Liver (tissue), 9 donors: ENCODE results near the gene CAV2. TPM values are rescaled to one million over a fixed set of nuclear protein-coding genes. Genes with fewer than 3 reads are reported as not detected.

ENCODE experiments used
- DNase-seq: peaks from one replicate; pipeline ENCODE4 v3.0.0-alpha.2; 2017; ENCODE audit warnings: low spot score
- H3K27ac ChIP-seq, 2 donors: one replicate each; pipeline ENCODE4 v1.7.0; 2013; ENCODE audit warnings: inconsistent platforms in 2 of 2, low read length in 2 of 2, control low read depth in 1 of 2, low read depth in 1 of 2, mild to moderate bottlenecking in 1 of 2
- H3K27me3 ChIP-seq, 4 donors: one replicate each; pipeline versions ENCODE4 v1.6.1 to v1.7.0; 2013; ENCODE audit warnings: low read length in 3 of 4, inconsistent platforms in 1 of 4, mild to moderate bottlenecking in 1 of 4, moderate library complexity in 1 of 4; ENCODE audit not compliant: control insufficient read depth in 4 of 4, insufficient read depth in 4 of 4
- H3K36me3 ChIP-seq, 4 donors: one replicate each; pipeline versions ENCODE4 v1.6.1 to v1.7.0; 2013; ENCODE audit warnings: low read length in 3 of 4, mild to moderate bottlenecking in 3 of 4, low read depth in 1 of 4, moderate library complexity in 1 of 4; ENCODE audit not compliant: control insufficient read depth in 4 of 4, insufficient read depth in 3 of 4
- H3K4me1 ChIP-seq, 4 donors: one replicate each; pipeline versions ENCODE4 v1.6.1 to v1.7.0; 2013; ENCODE audit warnings: low read length in 3 of 4, mild to moderate bottlenecking in 3 of 4, moderate library complexity in 1 of 4; ENCODE audit not compliant: control insufficient read depth in 4 of 4, insufficient read depth in 4 of 4
- H3K4me3 ChIP-seq, 3 donors: one replicate each; pipeline versions ENCODE4 v1.6.1 to v1.7.0; 2013; ENCODE audit warnings: low read length in 3 of 3, control low read depth in 1 of 3, low read depth in 1 of 3, mild to moderate bottlenecking in 1 of 3
- H3K9ac ChIP-seq, 2 donors: one replicate each; pipeline ENCODE4 v1.7.0; 2013; ENCODE audit warnings: low read length in 2 of 2, mild to moderate bottlenecking in 2 of 2, moderate library complexity in 2 of 2, control low read depth in 1 of 2, low read depth in 1 of 2
- H3K9me3 ChIP-seq, 4 donors: one replicate each; pipeline versions ENCODE4 v1.6.1 to v1.7.0; 2013; ENCODE audit warnings: low read length in 3 of 4; ENCODE audit not compliant: control insufficient read depth in 4 of 4
- ATF3 ChIP-seq: IDR thresholded peaks from 2 replicates; pipeline ENCODE4 v1.6.1; 2016; ENCODE audit warnings: antibody characterized with exemption
- EGR1 ChIP-seq, 2 donors: IDR thresholded peaks; 2 replicates each; pipeline ENCODE4 v1.6.1; 2016 to 2018; ENCODE audit warnings: antibody characterized with exemption in 2 of 2, low read depth in 2 of 2
- FOXA1 ChIP-seq: IDR thresholded peaks from 2 replicates; pipeline ENCODE4 v1.6.1; 2016; ENCODE audit warnings: antibody characterized with exemption
- FOXA2 ChIP-seq: IDR thresholded peaks from 2 replicates; pipeline ENCODE4 v1.6.1; 2016; ENCODE audit warnings: antibody characterized with exemption
- GABPA ChIP-seq, 2 donors: IDR thresholded peaks in 1 of 2; conservative IDR thresholded peaks in 1 of 2; 2 replicates each; pipeline ENCODE4 v1.6.1; 2016; ENCODE audit warnings: antibody characterized with exemption in 2 of 2, mild to moderate bottlenecking in 1 of 2, moderate library complexity in 1 of 2
- HNF4A ChIP-seq, 2 donors: conservative IDR thresholded peaks; 2 replicates each; pipeline ENCODE4 v1.6.1; 2016; ENCODE audit warnings: antibody characterized with exemption in 2 of 2, mild to moderate bottlenecking in 2 of 2
- HNF4G ChIP-seq: IDR thresholded peaks from 2 replicates; pipeline ENCODE4 v1.6.1; 2016; ENCODE audit warnings: antibody characterized with exemption
- JUND ChIP-seq, 2 donors: IDR thresholded peaks; 2 replicates each; pipeline ENCODE4 v1.6.1; 2016; ENCODE audit warnings: antibody characterized with exemption in 2 of 2
- MAX ChIP-seq: IDR thresholded peaks from 2 replicates; pipeline ENCODE4 v1.6.1; 2016; ENCODE audit warnings: antibody characterized with exemption
- NR2F2 ChIP-seq: IDR thresholded peaks from 2 replicates; pipeline ENCODE4 v1.6.1; 2016; ENCODE audit warnings: antibody characterized with exemption
- RAD21 ChIP-seq, 2 donors: IDR thresholded peaks; 2 replicates each; pipeline ENCODE4 v1.6.1; 2016; ENCODE audit warnings: antibody characterized with exemption in 2 of 2, mild to moderate bottlenecking in 2 of 2
- RXRA ChIP-seq, 2 donors: IDR thresholded peaks; 2 replicates each; pipeline ENCODE4 v1.6.1; 2017 to 2018; ENCODE audit warnings: antibody characterized with exemption in 2 of 2, mild to moderate bottlenecking in 1 of 2
- SP1 ChIP-seq: IDR thresholded peaks from 2 replicates; pipeline ENCODE4 v1.6.1; 2018; ENCODE audit warnings: antibody characterized with exemption, mild to moderate bottlenecking
- TAF1 ChIP-seq: conservative IDR thresholded peaks from 2 replicates; pipeline ENCODE4 v1.6.1; 2016; ENCODE audit warnings: antibody characterized with exemption, mild to moderate bottlenecking
- YY1 ChIP-seq: IDR thresholded peaks from 2 replicates; pipeline ENCODE4 v1.6.1; 2016; ENCODE audit warnings: antibody characterized with exemption, mild to moderate bottlenecking
- ZBTB33 ChIP-seq: IDR thresholded peaks from 2 replicates; pipeline ENCODE4 v1.6.1; 2016; ENCODE audit warnings: antibody characterized with exemption
- WGBS: extraction: QIAGEN DNeasy Blood & Tissue Kit; methylation state at CpG from one replicate; pipeline ENCODE4 v1.1.7; 2013; 5-methylcytosine and 5-hydroxymethylcytosine counted together
- polyA plus RNA-seq, 2 donors: library from polyadenylated mRNA; stranded (reverse) in 1 of 2; unstranded in 1 of 2; fragments of 200-250 nt in 1 of 2; fragments of >200 nt in 1 of 2; fragmentation: Nextera tagmentation in 1 of 2; extraction: Ambion mirVana in 1 of 2; gene quantifications; one replicate each; pipeline versions ENCODE4 v1.2.1 to v1.2.3, GENCODE V29; 2013 to 2015
- total RNA-seq, 2 donors: library from RNA; depleted of rRNA; stranded (reverse); fragments of >200 nt; gene quantifications; one replicate each; pipeline ENCODE4 v1.2.3, GENCODE V29; 2014
- TF ChIP-seq, protein P1 (sequence below): fragments of 150-350 bp; IDR thresholded peaks from 2 replicates; pipeline ENCODE4 v1.5.1; 2017; ENCODE audit warnings: improper control_type of control experiment, low read depth, low read length; ENCODE audit not compliant: missing input control
- TF ChIP-seq, protein P2 (sequence below): IDR thresholded peaks from 2 replicates; pipeline ENCODE4 v1.6.1; 2016; ENCODE audit warnings: antibody characterized with exemption, mild to moderate bottlenecking
- donor health status: healthy.
- donor health status: healthy.
- donor health status: healthy.
- donor health status: healthy.
- donor health status: healthy.

Gene CAV2, protein sequence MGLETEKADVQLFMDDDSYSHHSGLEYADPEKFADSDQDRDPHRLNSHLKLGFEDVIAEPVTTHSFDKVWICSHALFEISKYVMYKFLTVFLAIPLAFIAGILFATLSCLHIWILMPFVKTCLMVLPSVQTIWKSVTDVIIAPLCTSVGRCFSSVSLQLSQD
- total RNA-seq (10 to 100 TPM in 1 of 2 donors, 1 to 10 TPM in 1; 6.8 to 16.2 TPM), polyA plus RNA-seq (10 to 100 TPM; 23.6 to 29.7 TPM)

DNA sequence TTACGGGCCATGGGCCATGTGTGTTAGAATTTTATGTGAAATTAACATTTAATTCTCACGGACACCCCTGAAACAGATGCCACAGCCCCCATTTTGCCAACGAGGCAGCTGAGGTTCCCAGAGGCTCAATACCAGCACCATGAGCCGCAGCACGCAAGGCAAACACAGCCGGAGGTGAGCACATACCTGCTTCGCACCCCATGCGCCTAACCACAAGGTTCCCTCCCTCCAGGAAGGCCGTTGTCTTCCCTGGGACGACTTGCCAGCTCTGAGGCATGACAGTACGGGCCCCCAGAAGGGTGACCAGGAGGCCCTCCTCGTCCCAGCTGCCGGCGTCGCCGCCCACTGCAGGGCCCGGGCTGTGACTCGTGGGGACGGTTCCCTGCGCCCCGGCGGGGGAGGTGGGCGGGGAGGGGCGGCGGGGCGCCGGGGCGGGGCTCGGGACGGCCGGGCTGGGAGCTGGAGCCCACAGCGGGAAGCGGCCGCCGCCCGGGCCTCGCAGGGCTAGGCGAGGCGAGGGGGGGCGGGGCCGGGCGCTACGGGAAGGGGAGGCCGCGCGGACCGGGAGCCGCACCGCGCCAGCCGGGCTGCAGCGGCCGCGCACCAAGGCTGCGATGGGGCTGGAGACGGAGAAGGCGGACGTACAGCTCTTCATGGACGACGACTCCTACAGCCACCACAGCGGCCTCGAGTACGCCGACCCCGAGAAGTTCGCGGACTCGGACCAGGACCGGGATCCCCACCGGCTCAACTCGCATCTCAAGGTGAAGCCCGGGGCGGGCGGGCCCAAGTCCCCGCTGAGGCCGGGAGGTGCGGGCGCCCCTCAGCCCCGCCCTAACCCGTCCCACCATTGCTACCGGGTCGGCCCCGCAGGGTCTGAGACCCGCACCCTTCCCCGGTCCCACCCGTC is at the start of gene CAV2:
Gene CAV2, plus strand, starts transcription at position 571 of the 910 bp plus-strand sequence. Its CDS starts 44 bp downstream, at position 615.
- Histone ChIP-seq H3K4me1 (peaks cover 0 to 30% (median 13%) of the 10 kb centered on the region in 4 donors), H3K36me3 (no peaks in the 10 kb centered on the region), H3K9ac (peak within 1 kb of the TSS; percentile 44 to 88), H3K4me3 (peak within 1 kb of the TSS; percentile 76 to 92 (median 83)), H3K9me3 (no peaks in the 10 kb centered on the region), H3K27ac (peak within 1 kb of the TSS; percentile 91 to 92), H3K27me3 (no peaks in the 10 kb centered on the region)
- WGBS, result 3% methylated on average over 86 of the region's 86 CpGs
- TF ChIP-seq MAX (no peak), HNF4A (conservative IDR thresholded peaks at IDR 0.05) (no peak), YY1 (peak; percentile 16), RAD21 (IDR thresholded peaks at IDR 0.05) (no peak)
- peak; percentile 55 for DNase-seq

DNA sequence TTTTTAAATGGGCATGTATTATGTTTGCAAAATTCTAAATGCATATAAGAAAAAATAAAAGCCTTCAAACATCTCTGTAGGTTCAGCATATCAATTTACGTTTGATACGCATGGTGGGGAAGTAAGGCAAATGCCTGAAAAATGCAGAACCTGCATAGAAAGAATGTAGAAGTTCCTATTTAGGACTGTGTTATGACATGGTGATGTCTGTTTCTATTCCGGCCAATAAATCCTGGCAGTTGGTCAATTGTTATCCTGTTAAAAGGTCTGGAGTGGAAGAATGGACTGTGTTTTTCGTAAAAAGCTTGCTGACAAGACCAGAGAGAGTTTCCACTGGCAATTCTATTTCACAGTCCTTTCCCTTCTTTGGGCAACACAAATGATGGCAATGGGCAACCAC is 49.6 kb upstream of the CAV2 start:
- 58% methylated on average over 4 of the region's 4 CpGs for WGBS
- H3K27ac ChIP-seq, result no peak overlapping the region
- no peaks in the 10 kb centered on the region for H3K4me1 ChIP-seq
- no peak overlapping the region for H3K4me3 ChIP-seq
- H3K9ac ChIP-seq, result no peak overlapping the region
- TF ChIP-seq SP1, result no peak
- TF ChIP-seq FOXA2, result no peak
- no peak for TF ChIP-seq NR2F2
- TF ChIP-seq GABPA (IDR thresholded peaks at IDR 0.05 in 1 of 2, conservative IDR thresholded peaks at IDR 0.05 in 1 of 2), result no peak
- TF ChIP-seq RXRA (IDR thresholded peaks at IDR 0.05), result no peak
- no peak for TF ChIP-seq HNF4A (conservative IDR thresholded peaks at IDR 0.05)
- TF ChIP-seq, protein P1, sequence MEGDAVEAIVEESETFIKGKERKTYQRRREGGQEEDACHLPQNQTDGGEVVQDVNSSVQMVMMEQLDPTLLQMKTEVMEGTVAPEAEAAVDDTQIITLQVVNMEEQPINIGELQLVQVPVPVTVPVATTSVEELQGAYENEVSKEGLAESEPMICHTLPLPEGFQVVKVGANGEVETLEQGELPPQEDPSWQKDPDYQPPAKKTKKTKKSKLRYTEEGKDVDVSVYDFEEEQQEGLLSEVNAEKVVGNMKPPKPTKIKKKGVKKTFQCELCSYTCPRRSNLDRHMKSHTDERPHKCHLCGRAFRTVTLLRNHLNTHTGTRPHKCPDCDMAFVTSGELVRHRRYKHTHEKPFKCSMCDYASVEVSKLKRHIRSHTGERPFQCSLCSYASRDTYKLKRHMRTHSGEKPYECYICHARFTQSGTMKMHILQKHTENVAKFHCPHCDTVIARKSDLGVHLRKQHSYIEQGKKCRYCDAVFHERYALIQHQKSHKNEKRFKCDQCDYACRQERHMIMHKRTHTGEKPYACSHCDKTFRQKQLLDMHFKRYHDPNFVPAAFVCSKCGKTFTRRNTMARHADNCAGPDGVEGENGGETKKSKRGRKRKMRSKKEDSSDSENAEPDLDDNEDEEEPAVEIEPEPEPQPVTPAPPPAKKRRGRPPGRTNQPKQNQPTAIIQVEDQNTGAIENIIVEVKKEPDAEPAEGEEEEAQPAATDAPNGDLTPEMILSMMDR, result no peak
- TF ChIP-seq, protein P2, sequence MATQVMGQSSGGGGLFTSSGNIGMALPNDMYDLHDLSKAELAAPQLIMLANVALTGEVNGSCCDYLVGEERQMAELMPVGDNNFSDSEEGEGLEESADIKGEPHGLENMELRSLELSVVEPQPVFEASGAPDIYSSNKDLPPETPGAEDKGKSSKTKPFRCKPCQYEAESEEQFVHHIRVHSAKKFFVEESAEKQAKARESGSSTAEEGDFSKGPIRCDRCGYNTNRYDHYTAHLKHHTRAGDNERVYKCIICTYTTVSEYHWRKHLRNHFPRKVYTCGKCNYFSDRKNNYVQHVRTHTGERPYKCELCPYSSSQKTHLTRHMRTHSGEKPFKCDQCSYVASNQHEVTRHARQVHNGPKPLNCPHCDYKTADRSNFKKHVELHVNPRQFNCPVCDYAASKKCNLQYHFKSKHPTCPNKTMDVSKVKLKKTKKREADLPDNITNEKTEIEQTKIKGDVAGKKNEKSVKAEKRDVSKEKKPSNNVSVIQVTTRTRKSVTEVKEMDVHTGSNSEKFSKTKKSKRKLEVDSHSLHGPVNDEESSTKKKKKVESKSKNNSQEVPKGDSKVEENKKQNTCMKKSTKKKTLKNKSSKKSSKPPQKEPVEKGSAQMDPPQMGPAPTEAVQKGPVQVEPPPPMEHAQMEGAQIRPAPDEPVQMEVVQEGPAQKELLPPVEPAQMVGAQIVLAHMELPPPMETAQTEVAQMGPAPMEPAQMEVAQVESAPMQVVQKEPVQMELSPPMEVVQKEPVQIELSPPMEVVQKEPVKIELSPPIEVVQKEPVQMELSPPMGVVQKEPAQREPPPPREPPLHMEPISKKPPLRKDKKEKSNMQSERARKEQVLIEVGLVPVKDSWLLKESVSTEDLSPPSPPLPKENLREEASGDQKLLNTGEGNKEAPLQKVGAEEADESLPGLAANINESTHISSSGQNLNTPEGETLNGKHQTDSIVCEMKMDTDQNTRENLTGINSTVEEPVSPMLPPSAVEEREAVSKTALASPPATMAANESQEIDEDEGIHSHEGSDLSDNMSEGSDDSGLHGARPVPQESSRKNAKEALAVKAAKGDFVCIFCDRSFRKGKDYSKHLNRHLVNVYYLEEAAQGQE, result no peak
- no peak for TF ChIP-seq ATF3
- TF ChIP-seq MAX, result no peak
- no peak for TF ChIP-seq TAF1
- no peak for TF ChIP-seq EGR1 (IDR thresholded peaks at IDR 0.05; ENCODE audit: low read depth in 2 of 2)
- no peak for TF ChIP-seq YY1
- TF ChIP-seq FOXA1, result no peak
- no peak for TF ChIP-seq JUND (IDR thresholded peaks at IDR 0.05)
- TF ChIP-seq ZBTB33, result no peak
- TF ChIP-seq HNF4G, result no peak
- TF ChIP-seq RAD21 (IDR thresholded peaks at IDR 0.05), result no peak
- no peaks in the 10 kb centered on the region for H3K36me3 ChIP-seq
- DNase-seq, result no peak
- H3K9me3 ChIP-seq, result no peaks in the 10 kb centered on the region
- H3K27me3 ChIP-seq, result no peaks in the 10 kb centered on the region
